MM.1S (cell line): ENCODE results near the gene DPH1.

Experiments used
- DNase-seq: peaks from one replicate; pipeline ENCODE4 v3.0.0-alpha.2; 2015
- H2AFZ ChIP-seq: fragments of 300-600 bp; sonication (generic); 2 replicates; pipeline ENCODE4 v1.6.0; 2016; ENCODE audit warnings: antibody characterized with exemption, low read length
- H3F3A ChIP-seq: fragments of 300-600 bp; sonication (generic); 2 replicates; pipeline ENCODE4 v1.6.1; 2016; ENCODE audit warnings: mild to moderate bottlenecking, antibody characterized with exemption, low read length, moderate library complexity, mixed read lengths; ENCODE audit not compliant: insufficient read depth
- H3K27ac ChIP-seq: fragments of 300-600 bp; sonication (generic); 2 replicates; pipeline ENCODE4 v1.5.1; 2016; ENCODE audit warnings: mild to moderate bottlenecking, low read length
- H3K27me3 ChIP-seq: fragments of 300-600 bp; sonication (generic); replicated peaks from 2 replicates; pipeline ENCODE4 v1.6.0; 2016; ENCODE audit warnings: low read length; ENCODE audit not compliant: insufficient read depth
- H3K36me3 ChIP-seq: fragments of 300-600 bp; sonication (generic); replicated peaks from 2 replicates; pipeline ENCODE4 v1.6.1; 2016; ENCODE audit warnings: mild to moderate bottlenecking, low read length, mixed read lengths; ENCODE audit not compliant: insufficient read depth
- H3K4me1 ChIP-seq: fragments of 300-600 bp; sonication (generic); 2 replicates; pipeline ENCODE4 v1.6.1; 2016; ENCODE audit warnings: low read length, mixed read lengths
- H3K4me2 ChIP-seq: fragments of 300-600 bp; sonication (generic); 2 replicates; pipeline ENCODE4 v1.6.0; 2016; ENCODE audit warnings: low read depth, low read length
- H3K4me3 ChIP-seq: fragments of 300-600 bp; sonication (generic); 2 replicates; pipeline ENCODE4 v1.5.1; 2016; ENCODE audit warnings: low read length, mixed read lengths
- H3K79me2 ChIP-seq: fragments of 300-600 bp; sonication (generic); 2 replicates; pipeline ENCODE4 v1.6.1; 2016; ENCODE audit warnings: mixed run types, low read length, mixed read lengths
- H3K9ac ChIP-seq: fragments of 300-600 bp; sonication (generic); 2 replicates; pipeline ENCODE4 v1.6.1; 2016; ENCODE audit warnings: low read length, mixed read lengths
- H3K9me2 ChIP-seq: fragments of 300-600 bp; sonication (generic); replicated peaks from 2 replicates; pipeline ENCODE4 v1.6.1; 2016; ENCODE audit warnings: mild to moderate bottlenecking, low read length, mixed read lengths; ENCODE audit not compliant: insufficient read depth
- H3K9me3 ChIP-seq: fragments of 300-600 bp; sonication (generic); replicated peaks from 2 replicates; pipeline ENCODE4 v1.6.1; 2016; ENCODE audit warnings: mild to moderate bottlenecking, low read length, mixed read lengths; ENCODE audit not compliant: insufficient read depth
- H4K20me1 ChIP-seq: fragments of 300-600 bp; sonication (generic); 2 replicates; pipeline ENCODE4 v1.6.1; 2016; ENCODE audit warnings: mild to moderate bottlenecking, low read length, moderate library complexity, mixed read lengths; ENCODE audit not compliant: insufficient read depth
- EZH2 ChIP-seq: fragments of 300-600 bp; sonication (generic); optimal IDR thresholded peaks from 2 replicates; pipeline ENCODE3; 2017; ENCODE audit warnings: low read depth, mild to moderate bottlenecking, antibody characterized with exemption, low read length, mixed read lengths
- EZH2phosphoT487 ChIP-seq: fragments of 300-600 bp; sonication (generic); IDR thresholded peaks from 2 replicates; pipeline ENCODE4 v1.6.1; 2018; ENCODE audit warnings: antibody characterized with exemption, low read length
- TF ChIP-seq, protein P1 (sequence below): fragments of 300-600 bp; sonication (generic); IDR thresholded peaks from 2 replicates; pipeline ENCODE4 v1.5.1; 2016; ENCODE audit warnings: antibody characterized with exemption, low read length, mixed read lengths

Gene DPH1

DNA sequence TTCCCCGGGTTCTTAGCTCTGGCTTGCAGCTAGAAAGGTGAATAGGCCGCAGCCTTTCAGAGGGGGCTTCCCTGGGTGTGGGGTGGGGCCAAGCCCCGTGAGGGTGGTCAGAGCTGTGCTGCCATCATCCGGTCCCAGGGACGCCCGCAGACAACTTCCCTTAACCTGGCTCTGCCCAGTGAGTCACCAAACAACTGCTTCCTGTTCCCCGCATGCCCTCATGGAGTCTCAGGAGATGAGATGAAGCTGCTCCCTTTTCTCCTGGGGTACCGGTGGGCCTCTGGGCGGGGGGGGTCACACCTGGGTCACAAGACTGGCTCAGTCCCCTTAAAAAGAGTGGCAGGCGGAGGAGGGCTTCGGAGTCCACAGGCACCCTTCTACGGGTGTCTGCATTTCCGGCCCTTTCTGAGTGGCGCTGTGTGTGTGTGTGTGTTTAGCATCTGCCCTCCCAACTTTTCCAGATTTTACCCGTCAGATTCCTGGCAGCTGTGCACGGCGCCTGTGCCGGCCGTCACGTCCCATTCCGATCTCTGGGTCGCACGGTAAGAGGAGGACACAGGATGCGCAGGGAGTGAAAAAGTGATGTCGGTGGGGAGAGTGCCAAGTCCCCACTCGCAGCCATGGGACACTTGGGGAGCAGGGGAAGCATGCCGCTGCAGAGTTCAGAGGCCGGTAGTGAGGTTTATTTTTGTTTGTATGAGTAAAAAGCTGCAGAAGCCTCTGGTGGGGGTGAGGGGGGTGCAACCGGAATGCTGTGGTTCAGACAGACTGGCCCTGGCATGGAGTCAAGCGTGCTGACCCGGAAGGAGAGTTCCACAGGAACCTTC lies 41.7 kb downstream of the DPH1 start:
- Histone ChIP-seq H4K20me1 (no peaks in the 10 kb centered on the region), H3K4me2 (no peak overlapping the region), H3K9me2 (no peaks in the 10 kb centered on the region), H3K9ac (no peak overlapping the region), H3K27ac (no peak overlapping the region), H3K4me3 (no peak overlapping the region), H2AFZ (no peak overlapping the region), H3F3A (no peaks in the 10 kb centered on the region), H3K36me3 (no peaks in the 10 kb centered on the region), H3K79me2 (no peaks in the 10 kb centered on the region), H3K27me3 (no peaks in the 10 kb centered on the region), H3K4me1 (no peaks in the 10 kb centered on the region), H3K9me3 (no peaks in the 10 kb centered on the region)
- TF ChIP-seq EZH2phosphoT487 (no peak), EZH2 (no peak)
- TF ChIP-seq, protein P1, sequence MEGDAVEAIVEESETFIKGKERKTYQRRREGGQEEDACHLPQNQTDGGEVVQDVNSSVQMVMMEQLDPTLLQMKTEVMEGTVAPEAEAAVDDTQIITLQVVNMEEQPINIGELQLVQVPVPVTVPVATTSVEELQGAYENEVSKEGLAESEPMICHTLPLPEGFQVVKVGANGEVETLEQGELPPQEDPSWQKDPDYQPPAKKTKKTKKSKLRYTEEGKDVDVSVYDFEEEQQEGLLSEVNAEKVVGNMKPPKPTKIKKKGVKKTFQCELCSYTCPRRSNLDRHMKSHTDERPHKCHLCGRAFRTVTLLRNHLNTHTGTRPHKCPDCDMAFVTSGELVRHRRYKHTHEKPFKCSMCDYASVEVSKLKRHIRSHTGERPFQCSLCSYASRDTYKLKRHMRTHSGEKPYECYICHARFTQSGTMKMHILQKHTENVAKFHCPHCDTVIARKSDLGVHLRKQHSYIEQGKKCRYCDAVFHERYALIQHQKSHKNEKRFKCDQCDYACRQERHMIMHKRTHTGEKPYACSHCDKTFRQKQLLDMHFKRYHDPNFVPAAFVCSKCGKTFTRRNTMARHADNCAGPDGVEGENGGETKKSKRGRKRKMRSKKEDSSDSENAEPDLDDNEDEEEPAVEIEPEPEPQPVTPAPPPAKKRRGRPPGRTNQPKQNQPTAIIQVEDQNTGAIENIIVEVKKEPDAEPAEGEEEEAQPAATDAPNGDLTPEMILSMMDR, result no peak
- DNase-seq, result no peak

DNA sequence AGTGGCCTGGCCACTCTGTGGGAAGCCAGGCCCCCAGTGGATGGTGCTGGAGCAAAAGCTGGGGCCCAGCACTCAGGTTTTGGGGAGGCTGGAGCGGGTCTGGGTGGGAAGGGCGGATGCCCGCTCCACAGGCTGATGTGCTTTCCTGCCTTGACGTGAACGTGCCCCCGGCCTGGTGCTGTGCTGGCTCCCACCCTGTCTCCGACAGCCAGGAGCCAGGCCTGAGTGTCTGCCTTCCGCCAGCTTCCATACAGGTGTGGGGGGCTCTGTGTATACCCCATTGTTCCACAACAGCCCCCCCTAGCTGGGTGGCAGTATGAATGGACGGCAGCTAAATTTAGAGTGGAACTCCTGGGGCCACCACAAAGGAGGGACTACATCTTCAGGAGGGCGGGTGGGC lies 45.0 kb downstream of the DPH1 start:
- Histone ChIP-seq H4K20me1 (no peaks in the 10 kb centered on the region), H3K4me1 (no peaks in the 10 kb centered on the region), H3K27me3 (no peaks in the 10 kb centered on the region), H3K4me3 (no peak overlapping the region), H3F3A (no peaks in the 10 kb centered on the region), H3K9ac (no peak overlapping the region), H3K4me2 (no peak overlapping the region), H2AFZ (no peak overlapping the region), H3K27ac (no peak overlapping the region), H3K9me2 (no peaks in the 10 kb centered on the region), H3K9me3 (no peaks in the 10 kb centered on the region), H3K79me2 (no peaks in the 10 kb centered on the region), H3K36me3 (no peaks in the 10 kb centered on the region)
- no peak for DNase-seq
- TF ChIP-seq EZH2phosphoT487 (no peak), EZH2 (no peak)
- TF ChIP-seq, protein P1, result no peak

DNA sequence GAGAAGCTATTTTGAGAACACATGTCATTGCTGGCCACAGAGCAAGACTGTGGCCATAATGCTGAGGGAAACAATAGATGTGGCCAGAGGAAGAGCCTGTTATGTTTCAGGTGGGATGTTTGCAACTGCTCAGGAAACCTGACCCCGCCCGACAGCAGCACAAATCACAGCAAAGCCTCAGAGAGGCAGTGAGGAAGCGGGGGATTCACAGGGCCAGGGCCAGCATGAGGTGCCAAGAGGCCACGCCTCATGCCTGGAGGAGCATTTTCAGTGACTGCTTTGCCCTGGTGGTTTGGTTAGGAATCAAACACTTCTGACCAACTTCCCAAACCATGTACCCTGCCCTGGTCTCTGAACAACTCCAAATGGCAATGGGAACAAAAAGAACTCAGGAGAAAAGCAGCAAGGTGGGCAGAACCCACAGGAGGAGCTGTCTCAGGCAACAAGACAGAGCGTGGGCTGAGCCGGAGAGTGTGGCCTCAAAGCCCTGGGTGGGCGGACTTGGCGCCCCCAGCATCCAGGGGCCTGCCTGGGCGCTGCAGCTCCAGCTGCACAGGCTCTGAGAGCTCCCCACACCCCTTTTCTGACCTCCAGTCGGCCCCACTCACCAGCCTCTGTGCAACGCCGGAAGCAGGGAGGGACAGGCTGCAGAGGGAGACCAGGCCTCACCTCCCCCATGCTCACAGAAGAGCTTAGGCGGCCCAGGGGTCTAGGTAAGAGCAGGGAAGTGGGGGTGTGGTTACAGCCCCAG lies 45.6 kb downstream of the DPH1 start:
- no peaks in the 10 kb centered on the region for H3K9me2 ChIP-seq
- H3K36me3 ChIP-seq, result no peaks in the 10 kb centered on the region
- TF ChIP-seq, protein P1, result no peak
- TF ChIP-seq EZH2phosphoT487, result no peak
- TF ChIP-seq EZH2, result no peak
- no peaks in the 10 kb centered on the region for H3F3A ChIP-seq
- H3K4me1 ChIP-seq, result no peaks in the 10 kb centered on the region
- no peak overlapping the region for H3K27ac ChIP-seq
- no peak overlapping the region for H3K4me3 ChIP-seq
- H3K4me2 ChIP-seq, result no peak overlapping the region
- no peaks in the 10 kb centered on the region for H3K9me3 ChIP-seq
- no peak for DNase-seq
- H2AFZ ChIP-seq, result no peak overlapping the region
- no peaks in the 10 kb centered on the region for H3K79me2 ChIP-seq
- no peak overlapping the region for H3K9ac ChIP-seq
- no peaks in the 10 kb centered on the region for H3K27me3 ChIP-seq
- H4K20me1 ChIP-seq, result no peaks in the 10 kb centered on the region
